KBM-7 (cell line): ENCODE measurements around the gene DCPS.
A peak's percentile ranks its signal among the peaks of the same experiment; 100 is the strongest.
"Not testable (repeated sequence)": the region's sequence is repeated elsewhere in the genome, so short reads cannot be mapped to it uniquely, and the experiment has no call there.

ENCODE experiments used
- DNase-seq: peaks from one replicate; pipeline ENCODE4 v3.0.0-alpha.2; 2015
- in situ Hi-C: fragments of 300-500 bp; cut with MboI; formaldehyde crosslinking; loops from 2 replicates; pipeline ENCODE4 v1.14.3; 2020; ENCODE audit warnings: low sequenced_read_pairs, low pct_unique_long_range_greater_than_20kb, mixed read lengths

The DCPS gene

DNA sequence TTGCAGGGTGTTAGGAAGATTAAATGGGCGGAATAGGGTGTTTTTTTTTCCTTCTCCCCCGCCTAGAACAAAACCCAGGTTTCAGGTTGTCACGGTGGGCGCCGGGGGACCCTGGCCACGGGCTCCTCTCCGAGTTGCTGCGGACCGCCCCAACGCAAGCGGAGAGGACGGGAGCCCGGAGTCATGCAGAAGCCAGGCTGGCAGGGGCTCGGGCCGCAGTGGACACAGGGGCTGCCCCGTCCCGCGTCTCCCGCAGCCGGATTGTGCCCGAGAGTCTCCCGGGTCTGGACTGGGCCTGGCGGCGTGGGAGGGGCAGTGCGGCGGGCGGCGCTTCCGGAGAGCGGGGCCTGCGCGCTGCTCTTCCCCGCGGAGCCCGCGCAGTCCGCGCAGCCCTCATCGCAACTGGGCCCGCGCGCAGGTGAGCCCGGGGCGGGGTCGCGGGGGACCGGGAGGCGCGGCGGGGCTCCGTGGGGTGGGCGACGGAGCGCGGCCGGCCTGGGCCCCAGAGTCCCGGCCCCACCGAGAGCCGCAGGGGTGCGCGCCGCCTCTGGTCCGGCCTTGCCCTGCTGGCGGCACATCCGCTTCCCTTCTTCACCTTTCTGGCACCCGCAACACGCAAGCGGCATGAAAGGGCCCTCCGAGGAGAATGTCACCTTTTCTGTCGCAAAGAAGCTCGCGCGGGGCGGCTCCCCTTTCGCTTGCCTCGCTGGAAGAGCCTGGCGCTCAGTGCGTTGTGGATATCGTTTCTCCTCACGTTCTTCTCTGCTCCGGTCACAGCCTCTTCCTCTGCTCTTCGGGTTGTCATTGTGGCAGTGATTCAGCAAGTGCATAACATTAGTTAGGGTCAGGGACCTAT lies 20.9 kb upstream of the DCPS start, which contains the start of gene TIRAP:
TIRAP (plus strand) TSS at position 358 of the 856 bp plus-strand sequence. CDS start 7,802 bp downstream, outside the sequence.
- peak; percentile 71 for DNase-seq
- in situ Hi-C loops = no loop called here

DNA sequence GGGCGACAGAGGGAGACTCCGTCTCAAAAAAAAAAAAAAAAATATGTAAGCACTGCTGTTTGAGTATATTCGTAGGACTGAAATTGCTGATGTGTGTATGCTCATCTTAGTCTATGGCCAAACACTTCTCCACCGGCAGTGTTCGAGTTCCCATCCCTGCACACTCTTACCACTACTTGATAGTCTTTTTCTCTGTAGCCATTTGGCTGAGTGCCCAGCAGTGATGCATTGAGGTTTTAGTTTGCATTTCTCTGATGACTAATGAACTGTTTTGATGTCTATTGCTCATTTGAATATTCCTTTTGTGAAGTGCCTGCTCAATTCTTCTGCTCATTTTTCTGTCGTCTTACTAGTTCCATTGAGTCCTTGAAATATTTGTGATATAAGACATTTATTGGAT lies 19.0 kb upstream of the DCPS start:
- DNase-seq = peak; percentile 60
- in situ Hi-C loops = no loop called here

DNA sequence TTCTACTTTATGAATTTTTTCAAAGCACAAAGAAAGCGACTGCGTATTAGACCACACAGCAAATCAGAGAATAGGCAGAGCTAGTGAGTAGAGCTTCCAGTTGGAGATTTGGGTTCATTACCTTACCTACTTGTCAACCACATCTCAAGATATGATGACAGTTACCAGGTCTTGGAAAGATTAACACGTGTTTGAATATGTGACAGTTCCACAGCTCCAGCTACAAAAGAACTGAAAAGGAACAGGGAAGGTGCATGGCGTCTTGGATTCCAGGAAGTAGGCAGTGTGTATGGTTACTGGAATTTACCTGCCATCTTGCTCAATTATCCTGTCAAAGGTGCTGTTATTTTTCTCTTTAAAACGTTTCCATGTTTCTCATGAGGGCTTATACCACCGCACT lies 15.6 kb upstream of the DCPS start:
- no peak for DNase-seq
- in situ Hi-C loops = no loop called here

DNA sequence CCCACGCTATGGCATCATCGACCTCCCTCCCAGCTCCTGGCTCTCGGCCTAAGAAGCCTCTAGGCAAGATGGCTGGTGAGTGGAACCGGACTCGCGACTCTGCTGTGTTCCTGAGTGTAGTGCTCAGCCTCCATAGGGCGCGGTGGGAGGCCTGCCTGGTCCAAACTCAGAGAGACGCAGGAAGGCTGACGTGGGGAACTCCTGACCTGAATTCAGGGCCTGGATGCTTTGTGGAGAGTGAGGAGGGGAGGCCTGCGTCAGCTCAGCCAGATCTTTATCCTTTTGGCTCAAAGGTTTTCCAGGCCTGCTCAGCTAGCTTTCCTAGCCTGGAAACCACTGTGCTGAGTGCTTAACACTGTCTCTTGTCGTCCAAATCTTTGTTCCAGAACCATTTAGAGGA lies 13.0 kb upstream of the DCPS start:
- no peak for DNase-seq
- in situ Hi-C loops = no loop called here

DNA sequence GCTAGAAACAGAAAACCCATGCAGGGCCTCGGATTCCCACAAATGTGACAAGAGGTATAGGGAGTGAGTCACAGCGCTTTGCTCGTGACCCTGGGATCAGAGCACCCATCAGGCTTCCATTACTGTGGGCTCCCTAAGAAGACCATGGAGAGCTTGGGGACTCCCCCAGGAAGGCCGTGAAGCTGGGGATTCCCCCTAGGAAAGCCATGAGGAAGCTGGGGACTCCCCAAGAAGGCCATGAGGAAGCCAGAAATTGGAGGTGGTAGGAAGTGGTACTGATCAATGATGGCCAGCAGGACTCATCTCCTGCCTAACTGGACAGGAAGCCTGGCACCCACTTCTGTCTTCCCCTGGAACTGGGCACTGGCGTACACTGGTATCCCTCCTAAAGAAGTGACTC lies 10.1 kb upstream of the DCPS start:
- no peak for DNase-seq
- in situ Hi-C loops = no loop called here

DNA sequence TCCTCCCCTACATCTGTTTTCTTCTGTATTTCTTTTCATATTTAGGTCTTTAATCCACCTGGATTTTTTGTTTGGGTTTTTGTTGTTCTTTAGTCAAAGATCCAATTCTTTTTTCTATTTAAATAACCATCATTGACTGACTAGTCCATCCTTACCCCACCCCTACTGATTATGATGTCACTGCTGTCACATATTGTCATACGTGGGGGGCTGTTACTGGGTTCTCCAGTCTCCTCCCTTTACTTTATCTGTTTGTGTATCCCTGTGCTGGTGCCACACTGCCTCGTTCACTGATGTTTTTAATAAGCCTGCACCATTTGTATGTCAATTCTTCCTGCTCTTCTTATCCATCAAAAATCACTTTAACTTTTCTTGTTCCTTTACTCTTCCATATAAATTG lies 6.9 kb upstream of the DCPS start:
- DNase-seq = no peak
- in situ Hi-C loops = no loop called here

DNA sequence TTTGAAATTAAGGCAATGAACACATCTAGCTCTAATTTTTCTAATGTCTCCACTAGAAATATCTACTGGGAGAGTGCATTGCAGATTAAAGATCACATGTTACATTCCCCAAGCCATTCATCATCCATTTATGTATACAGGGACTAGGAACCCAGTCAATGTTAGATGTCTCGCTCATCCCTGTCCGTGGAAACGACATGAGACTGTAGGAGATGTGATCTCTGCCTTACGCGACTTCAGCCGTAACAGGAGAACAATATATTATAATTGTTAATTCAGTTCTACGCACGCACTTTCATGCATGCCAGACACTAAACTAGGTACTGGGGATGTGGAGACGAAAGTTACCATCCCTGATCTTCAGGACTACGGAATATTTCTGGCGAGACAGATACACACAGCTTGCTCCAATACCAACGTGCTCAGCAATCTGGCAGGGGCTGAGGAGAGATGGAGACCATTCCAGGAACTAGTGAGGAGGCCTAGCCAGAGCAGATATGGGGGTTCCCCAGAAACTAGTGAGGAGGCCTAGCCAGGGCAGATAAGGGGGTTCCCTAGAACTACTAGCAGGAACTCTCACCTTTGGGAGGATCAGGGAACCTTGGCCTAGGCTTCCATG lies 706 bp downstream of the DCPS start:
- in situ Hi-C loops = no loop called here

DNA sequence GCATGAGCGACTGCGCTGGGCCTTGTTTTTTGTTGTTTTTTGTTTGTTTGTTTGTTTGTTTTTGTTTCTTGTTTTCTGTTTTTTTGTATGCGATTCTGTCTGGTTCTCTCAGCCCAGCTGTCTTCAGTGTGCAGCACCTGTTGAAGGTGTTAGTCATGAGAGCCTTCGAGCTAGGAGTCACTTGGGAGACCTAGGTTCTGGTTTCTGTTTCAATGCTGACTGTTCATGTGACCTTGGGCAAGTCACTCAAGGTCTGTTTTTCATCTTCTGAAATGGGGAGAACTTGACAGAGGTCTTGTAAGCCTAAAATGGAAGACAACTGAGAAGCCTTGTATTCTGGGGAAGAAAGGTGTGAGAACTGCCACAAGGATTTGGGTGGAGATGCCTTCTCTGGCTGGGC lies 1.8 kb downstream of the DCPS start:
- DNase-seq = no peak
- in situ Hi-C loops = no loop called here

More for the DNA sequence above, 706 bp downstream of the DCPS start:
- no peak for DNase-seq

DNA sequence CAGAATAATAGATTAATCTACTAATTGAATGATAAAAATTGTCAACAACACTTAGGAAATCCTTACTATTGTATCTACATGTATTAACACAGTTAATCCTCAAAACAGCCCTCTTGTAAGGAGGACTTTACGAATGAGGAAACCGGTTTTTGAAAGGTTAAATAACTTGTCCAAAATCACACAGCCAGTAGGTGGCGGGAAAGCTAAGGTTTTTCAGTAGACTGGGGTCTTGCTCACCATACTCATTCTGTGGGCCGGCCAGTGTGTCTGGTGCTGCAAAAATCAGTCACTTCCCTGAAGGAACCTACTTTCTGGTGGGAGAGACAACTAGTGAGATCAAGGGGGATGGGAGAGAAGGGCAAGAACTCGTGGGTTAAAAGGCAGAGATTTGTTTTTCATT lies 3.8 kb downstream of the DCPS start:
- peak; percentile 82 for DNase-seq
- in situ Hi-C loops = no loop called here

DNA sequence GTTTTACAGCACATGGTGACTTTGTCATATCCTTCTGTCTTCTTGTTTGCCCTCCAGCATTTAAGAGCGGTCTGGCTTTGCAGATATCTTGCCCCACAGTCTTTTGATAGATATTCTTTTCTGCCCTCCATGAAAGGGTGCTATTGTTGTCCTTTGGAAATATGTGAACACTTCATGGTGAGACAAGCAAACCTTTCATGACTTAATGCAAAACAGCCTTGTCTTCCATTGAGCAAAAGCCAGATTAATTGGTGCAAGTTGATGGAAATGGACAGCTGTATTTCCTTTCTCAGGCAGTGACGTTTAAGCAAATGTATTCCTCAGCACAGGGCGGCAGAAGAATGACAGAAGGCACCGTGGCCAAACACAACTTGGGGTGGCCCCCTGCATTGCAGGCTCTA lies 4.4 kb downstream of the DCPS start:
- no peak for DNase-seq
- in situ Hi-C loops = no loop called here

DNA sequence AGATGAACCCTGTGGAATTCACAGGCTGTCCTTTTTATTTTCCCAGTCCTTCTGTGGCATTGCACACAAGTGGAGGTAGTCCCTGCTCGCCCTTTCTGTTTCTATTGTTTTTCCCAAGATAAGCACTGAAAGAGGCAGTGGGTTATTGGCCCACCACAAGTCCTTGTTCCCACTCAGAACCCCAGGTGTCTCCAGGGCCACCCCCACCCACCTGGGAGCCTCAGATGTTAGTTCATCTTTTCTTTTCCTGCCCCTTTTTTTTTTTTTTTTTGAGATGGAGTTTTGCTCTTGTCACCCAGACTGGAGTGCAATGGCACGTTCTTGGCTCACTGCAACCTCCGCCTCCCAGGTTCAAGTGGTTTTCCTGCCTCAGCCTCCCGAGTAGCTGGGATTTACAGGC lies 4.9 kb downstream of the DCPS start:
- DNase-seq, in situ Hi-C loops: not testable (repeated sequence)

DNA sequence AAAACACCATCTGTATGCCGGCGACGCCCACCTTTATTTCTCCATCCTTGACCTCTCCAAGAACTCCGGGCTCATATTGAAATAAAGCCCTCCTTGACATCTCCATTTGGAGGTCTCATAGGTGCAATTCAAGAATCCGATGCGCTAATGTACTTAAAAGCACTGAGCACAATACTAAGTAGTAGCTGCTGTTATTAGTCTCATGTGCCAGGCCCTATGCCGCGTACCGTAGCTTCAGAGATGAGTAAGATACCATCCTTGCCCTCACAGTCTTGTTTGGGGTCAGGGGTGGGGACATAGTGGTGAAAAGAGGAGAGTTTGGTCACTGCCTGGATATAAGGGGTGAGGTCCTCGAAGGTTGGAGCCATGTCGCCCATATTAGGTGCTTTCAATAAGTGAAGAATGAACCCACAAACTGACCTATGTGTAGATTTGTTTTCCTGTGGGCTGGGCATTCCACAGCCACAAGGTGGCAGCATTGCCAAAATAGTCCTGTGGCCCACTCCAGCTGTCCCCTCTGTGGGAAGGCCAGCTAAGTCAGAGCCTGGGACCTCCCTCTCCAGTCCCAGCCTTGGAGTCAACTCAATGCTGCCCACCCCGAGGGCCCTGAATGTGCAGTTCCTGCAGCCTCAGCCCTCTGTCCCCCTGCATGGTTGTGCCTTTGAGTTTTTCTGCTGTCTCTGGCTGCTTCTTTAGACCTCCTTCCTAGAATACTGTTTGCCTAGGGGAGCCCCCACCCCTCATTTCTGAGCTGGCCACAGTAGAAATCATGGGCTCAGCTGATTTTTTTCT lies 6.5 kb downstream of the DCPS start:
- DNase-seq = peak; percentile 90
- in situ Hi-C loops = no loop called here

DNA sequence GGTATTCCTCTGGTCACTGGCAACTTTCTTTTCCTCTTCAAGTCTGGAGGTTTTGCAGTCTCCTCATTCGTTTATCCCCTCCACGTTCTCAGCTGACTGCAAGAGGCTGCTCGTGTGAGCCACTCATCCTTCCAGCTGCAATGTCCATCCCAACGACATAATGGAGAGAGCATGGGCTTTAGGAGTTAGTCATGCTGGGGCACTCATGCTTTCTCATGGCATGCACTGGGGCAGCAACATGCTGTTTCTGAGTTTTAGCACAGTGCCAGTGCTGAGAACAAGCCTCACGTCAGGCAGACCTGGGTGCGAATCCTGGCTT lies 7.1 kb downstream of the DCPS start:
- in situ Hi-C loops = no loop called here
- DNase-seq = no peak

DNA sequence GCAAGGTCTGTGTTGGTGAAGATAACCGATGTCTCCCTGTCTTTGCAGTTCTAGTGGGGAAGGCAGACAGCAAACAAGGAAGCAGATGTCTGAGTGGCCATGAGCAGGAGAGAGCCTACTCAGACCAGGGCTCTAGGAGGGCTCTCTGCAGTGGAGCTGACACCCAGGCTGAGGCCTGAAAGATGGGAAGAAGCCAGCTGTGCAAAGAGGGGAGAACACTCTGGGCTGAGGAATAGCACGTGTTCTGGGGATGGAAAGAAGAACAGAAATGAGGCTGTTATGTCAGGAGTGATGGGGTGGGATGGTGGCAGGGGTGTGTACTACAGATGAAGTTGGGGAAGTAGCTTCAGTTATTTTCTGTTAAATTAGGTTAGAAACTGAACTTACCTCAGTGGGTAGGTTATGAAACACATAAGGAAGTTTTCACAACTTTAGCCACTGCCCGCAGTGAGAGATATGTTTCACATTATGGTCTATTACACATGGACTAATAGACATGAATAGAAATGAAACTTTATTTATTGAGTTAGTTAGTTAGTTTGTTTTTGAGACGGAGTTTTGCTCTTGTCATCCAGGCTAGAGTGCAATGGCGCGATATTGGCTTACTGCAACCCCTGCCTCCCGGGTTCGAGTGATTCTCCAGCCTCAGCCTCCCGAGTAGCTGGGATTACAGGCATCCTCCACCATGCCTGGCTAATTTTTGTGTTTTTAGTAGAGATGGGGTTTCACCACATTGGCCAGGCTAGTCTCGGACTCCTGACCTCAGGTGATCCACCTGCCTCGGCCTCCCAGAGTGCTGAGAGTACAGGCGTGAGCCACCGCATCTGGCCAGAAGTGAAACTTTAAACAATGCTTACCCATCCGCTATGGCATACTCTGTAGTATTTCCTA lies 7.8 kb downstream of the DCPS start:
- in situ Hi-C loops = no loop called here
- DNase-seq = peak; percentile 55

DNA sequence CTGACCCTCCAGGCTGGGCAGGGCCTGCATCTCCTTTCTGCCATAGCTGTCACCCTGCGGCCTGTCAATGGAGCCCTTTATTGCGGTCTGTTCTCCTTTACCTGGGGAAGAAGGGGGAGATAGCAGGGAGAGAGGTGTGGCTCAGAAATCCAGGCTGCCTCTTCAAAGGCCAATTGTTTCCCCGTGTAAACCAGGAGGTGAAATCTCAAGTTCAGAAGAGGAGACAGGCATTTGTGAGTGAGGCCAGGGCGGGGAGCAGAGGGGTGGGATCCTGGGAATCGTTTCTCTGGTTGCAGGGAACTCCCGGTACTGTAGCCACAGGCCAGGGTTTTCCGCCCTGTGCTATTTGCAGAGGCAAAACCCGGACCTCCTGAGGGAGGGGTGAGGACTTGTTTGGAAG lies 9.1 kb downstream of the DCPS start:
- DNase-seq = no peak
- in situ Hi-C loops = no loop called here

DNA sequence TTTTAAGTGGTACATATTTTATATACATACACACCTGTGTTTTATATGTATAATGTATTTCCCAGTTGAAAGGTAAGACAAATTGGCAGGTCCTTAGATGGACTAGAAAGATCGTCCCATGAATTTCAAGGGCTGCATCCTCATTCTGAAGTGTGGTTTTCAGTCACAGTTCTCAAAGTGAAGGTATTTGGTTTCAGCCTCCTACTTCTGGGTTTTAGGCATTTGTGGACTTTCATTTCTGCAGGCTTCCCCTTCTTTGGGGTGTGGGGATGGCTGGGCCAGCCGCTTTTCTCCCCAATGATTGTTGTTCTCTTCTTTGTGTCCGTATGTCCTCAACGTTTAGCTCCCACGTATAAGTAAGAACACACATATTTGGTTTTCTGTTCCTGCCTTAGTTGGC lies 10.0 kb downstream of the DCPS start:
- DNase-seq = no peak
- in situ Hi-C loops = no loop called here

DNA sequence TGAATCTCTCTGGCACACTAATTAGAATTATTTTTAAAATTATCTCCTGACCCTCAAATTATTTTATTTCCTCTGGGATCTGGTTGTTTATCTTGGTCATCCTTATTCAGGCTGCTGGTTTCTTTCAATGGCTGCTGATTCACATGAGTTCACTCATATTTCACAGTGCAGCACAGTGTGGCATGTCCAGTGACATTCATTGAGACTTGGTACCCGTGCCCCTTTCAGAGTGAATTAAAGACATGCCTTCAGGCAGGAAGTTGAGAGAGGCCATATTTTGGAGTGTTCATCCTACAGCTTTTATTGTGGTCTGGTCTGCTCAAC lies 13.5 kb downstream of the DCPS start:
- in situ Hi-C loops = no loop called here
- no peak for DNase-seq

DNA sequence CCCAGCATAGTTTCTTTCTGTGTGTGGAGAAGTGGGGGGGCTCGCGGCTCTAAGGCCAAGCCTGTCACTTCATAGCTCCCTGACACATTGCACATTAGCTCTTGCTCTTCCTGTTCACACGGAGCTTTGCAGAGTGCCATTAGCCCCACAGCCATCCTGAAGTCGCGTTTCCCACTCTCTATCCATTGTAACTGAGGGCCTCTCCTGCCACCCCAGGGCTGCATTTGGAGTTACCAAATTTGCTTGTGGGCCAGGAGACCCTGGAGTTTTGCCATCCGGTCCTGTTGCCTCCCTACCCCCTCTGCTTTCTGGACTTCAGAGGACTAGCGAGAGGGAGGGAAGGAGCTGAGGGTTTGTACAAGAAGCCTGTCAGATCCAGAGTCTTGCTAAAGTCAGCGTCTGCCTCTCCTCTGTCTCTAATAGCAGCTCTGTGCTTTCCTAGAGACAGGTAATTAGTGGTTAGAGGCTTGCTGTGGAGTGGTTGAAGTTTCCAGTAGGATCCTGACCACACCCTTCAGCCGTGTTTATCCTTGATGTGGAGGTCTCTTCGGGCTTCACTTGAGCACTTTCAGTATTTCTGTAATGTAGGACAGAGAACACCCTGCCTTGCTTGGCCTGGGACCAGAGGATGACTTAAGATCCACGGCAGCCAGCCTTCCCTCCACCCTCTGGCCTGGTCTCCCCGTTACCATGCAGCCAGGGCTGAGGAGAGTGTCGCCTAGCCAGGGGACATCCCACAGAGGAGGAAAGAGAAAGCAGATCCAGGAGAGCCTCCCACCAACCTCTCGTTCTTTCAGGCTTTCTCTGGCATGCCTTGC lies 14.1 kb downstream of the DCPS start:
- DNase-seq = peak; percentile 73
- in situ Hi-C loops = no loop called here
